ENCODE data around the gene FBXO28.

DNA sequence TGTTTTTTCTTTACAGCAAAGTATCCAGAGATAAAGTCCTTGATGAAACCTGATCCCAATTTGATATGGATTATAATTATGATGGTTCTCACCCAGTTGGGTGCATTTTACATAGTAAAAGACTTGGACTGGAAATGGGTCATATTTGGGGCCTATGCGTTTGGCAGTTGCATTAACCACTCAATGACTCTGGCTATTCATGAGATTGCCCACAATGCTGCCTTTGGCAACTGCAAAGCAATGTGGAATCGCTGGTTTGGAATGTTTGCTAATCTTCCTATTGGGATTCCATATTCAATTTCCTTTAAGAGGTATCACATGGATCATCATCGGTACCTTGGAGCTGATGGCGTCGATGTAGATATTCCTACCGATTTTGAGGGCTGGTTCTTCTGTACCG lies 75.7 kb downstream of the FBXO28 start:
- TF ChIP-seq, protein P1, sequence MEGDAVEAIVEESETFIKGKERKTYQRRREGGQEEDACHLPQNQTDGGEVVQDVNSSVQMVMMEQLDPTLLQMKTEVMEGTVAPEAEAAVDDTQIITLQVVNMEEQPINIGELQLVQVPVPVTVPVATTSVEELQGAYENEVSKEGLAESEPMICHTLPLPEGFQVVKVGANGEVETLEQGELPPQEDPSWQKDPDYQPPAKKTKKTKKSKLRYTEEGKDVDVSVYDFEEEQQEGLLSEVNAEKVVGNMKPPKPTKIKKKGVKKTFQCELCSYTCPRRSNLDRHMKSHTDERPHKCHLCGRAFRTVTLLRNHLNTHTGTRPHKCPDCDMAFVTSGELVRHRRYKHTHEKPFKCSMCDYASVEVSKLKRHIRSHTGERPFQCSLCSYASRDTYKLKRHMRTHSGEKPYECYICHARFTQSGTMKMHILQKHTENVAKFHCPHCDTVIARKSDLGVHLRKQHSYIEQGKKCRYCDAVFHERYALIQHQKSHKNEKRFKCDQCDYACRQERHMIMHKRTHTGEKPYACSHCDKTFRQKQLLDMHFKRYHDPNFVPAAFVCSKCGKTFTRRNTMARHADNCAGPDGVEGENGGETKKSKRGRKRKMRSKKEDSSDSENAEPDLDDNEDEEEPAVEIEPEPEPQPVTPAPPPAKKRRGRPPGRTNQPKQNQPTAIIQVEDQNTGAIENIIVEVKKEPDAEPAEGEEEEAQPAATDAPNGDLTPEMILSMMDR (IDR thresholded peaks at IDR 0.05), result no peak
- TF ChIP-seq EZH2 (IDR thresholded peaks at IDR 0.05), result no peak
